Measurements from ENCODE around the gene TMEM242. TPM values are rescaled to one million over a fixed set of nuclear protein-coding genes. Genes with fewer than 3 reads are reported as not detected.

The TMEM242 gene
- total RNA-seq, 1 experiment from 2014 or later = 9.3 TPM

DNA sequence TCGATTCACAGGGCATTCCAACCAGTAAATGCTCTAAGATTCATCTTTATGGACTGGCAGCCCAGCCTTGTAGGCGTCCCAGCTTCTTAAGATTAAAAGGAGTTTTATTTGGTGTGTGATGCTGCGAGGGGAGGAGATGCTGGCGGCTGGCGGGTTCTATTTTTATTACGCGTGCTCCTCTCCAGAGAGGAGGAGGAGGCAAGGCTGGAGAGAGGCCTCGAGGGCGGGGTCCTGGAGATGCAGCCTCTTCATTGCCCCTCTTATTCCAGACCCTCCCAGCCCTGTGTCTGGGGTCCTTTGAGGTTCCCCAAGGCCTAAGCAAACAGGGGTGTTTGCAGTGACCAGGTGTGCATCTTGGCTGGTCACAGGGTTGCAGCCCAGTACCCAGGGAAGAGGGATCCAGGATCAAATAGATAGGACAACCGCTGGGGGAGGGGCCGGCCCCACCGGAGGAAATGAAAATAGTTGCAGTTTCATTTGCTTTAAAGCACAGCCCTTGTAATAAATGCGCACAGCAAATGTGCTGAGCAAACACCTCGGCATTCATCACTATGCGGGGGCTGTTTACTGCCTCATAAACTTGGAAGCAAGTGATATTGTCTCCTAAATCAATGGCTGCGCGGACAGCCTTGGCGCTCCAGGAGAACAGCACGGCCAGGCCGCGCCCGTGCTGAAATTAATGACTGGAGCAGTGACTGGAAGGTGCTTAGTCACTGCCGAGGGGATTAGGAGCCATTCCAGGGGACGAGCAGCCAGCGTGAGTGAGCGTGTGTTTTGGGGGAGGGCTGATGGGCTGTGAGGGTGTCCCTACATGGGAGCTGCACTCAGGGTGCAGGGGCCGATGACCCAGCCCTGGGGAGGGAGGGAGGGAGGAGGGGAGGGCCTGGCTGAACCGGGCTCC lies 83.0 kb downstream of the TMEM242 start:
- no peaks in the 10 kb centered on the region for H3K36me3 ChIP-seq
- H3K27me3 ChIP-seq (replicated peaks) = peaks cover 17% of the 10 kb centered on the region
- H3K4me1 ChIP-seq (replicated peaks) = peaks cover 19% of the 10 kb centered on the region
- no peak for DNase-seq (ENCODE audit: low read depth in 1 of 2, low spot score in 2 of 2)
- 0 out of 2 replicates have a peak overlapping the region, but pooled peaks have one; percentile 16 for H3K4me3 ChIP-seq
- peaks cover 4% of the 10 kb centered on the region; the same call in 1 of the 2 replicates for H3K9me3 ChIP-seq (replicated peaks)
- H3K27ac ChIP-seq = no peak overlapping the region

GRCh38 chr6:157239671-157240058 lies 83.7 kb downstream of the TMEM242 start:
- Histone ChIP-seq H3K4me3 (no peak overlapping the region), H3K27ac (no peak overlapping the region), H3K4me1 (replicated peaks) (peaks cover 23% of the 10 kb centered on the region), H3K9me3 (replicated peaks) (peaks cover 5% of the 10 kb centered on the region; the same call in 1 of the 2 replicates), H3K36me3 (no peaks in the 10 kb centered on the region), H3K27me3 (replicated peaks) (peaks cover 19% of the 10 kb centered on the region)
- no peak for DNase-seq (ENCODE audit: low read depth in 1 of 2, low spot score in 2 of 2)

Other genes with a start within 250 kb of the TMEM242 start
- 5.7 and 8.4 TPM in 2 replicates for gene ZDHHC14, start 57.7 kb upstream of the TMEM242 start, total RNA-seq (2014; rRNA removed; shearing (Covaris generic))